ENCODE measurements around the gene CLASP1.

Gene CLASP1

DNA sequence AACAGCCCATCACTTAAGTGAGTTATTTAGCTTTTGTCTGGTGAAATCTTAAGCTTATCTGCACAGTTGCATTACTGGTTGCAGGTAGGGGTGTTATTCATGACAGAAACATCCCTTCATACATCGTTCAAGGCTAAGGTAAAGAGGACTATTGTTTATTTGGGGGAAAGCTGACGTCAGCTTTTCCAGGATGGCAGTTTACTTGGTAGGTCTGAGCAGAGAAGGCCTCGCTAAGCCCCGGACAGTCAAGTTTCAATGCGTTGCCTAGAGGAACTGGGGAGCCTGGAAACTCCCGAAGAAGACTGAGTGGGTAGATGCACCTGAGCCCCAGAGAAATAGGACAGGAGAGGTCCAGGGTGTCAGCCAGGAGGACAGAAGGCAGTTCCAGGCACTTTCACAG lies 116.4 kb downstream of the CLASP1 start:
- Mint-ChIP-seq H3K4me3 (no peak overlapping the region), H3K4me1 (peaks cover 68% of the 10 kb centered on the region), H3K36me3 (peaks cover 17% of the 10 kb centered on the region), H3K27me3 (no peaks in the 10 kb centered on the region), H3K27ac (no peak overlapping the region), H3K9me3 (no peaks in the 10 kb centered on the region)
- no peak for ATAC-seq

DNA sequence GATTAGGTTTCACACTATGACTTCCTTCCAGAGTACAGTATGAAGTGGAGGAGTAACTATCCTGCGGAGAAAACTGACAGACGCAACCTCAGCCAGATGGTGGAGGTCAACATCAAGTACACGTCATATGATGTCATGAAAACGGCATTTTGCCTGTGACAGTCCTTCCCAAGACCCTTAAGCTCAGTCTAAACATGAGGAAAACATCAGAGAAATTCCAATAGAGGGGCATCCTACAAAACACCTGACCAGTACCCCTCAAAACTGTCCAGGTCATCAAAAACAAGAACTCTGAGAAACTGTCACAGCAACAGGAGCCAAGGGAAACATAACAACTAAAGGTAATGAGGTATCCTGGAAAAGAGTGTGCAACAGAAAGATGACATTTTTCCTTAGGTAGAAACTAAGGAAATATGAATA lies 116.9 kb downstream of the CLASP1 start:
- Mint-ChIP-seq H3K9me3 (no peaks in the 10 kb centered on the region), H3K27ac (no peak overlapping the region), H3K27me3 (no peaks in the 10 kb centered on the region), H3K4me1 (peaks cover 63% of the 10 kb centered on the region), H3K36me3 (peaks cover 22% of the 10 kb centered on the region), H3K4me3 (no peak overlapping the region)
- ATAC-seq, result no peak

- peaks cover 58% of the 10 kb centered on the region for H3K4me1 Mint-ChIP-seq
- H3K9me3 Mint-ChIP-seq, result no peaks in the 10 kb centered on the region
- no peaks in the 10 kb centered on the region for H3K27me3 Mint-ChIP-seq
- peak overlapping the region; percentile 95 for H3K4me3 Mint-ChIP-seq
- H3K27ac Mint-ChIP-seq, result peak overlapping the region; percentile 98
- peak; percentile 86 for ATAC-seq
- peaks cover 33% of the 10 kb centered on the region for H3K36me3 Mint-ChIP-seq
Measured at GRCh38 chr2:121530212-121530705, 119.0 kb downstream of the CLASP1 start.

GRCh38 chr2:121529439-121530211 lies 119.6 kb downstream of the CLASP1 start:
- Mint-ChIP-seq H3K4me3 (peak overlapping the region; percentile 95), H3K36me3 (peaks cover 36% of the 10 kb centered on the region), H3K27me3 (no peaks in the 10 kb centered on the region), H3K9me3 (no peaks in the 10 kb centered on the region), H3K27ac (peak overlapping the region; percentile 98), H3K4me1 (peaks cover 61% of the 10 kb centered on the region)
- ATAC-seq, result peak; percentile 15

GRCh38 chr2:121527009-121527682 lies 122.1 kb downstream of the CLASP1 start:
- Mint-ChIP-seq H3K4me3 (no peak overlapping the region), H3K27me3 (no peaks in the 10 kb centered on the region), H3K36me3 (peaks cover 48% of the 10 kb centered on the region), H3K4me1 (peaks cover 44% of the 10 kb centered on the region), H3K9me3 (no peaks in the 10 kb centered on the region), H3K27ac (peak overlapping the region; percentile 37)
- ATAC-seq, result no peak

GRCh38 chr2:121524685-121525425 lies 124.4 kb downstream of the CLASP1 start:
- Mint-ChIP-seq H3K9me3 (no peaks in the 10 kb centered on the region), H3K27me3 (no peaks in the 10 kb centered on the region), H3K4me3 (no peak overlapping the region), H3K27ac (peak overlapping the region; percentile 27), H3K4me1 (peaks cover 34% of the 10 kb centered on the region), H3K36me3 (peaks cover 67% of the 10 kb centered on the region)
- ATAC-seq, result no peak

DNA sequence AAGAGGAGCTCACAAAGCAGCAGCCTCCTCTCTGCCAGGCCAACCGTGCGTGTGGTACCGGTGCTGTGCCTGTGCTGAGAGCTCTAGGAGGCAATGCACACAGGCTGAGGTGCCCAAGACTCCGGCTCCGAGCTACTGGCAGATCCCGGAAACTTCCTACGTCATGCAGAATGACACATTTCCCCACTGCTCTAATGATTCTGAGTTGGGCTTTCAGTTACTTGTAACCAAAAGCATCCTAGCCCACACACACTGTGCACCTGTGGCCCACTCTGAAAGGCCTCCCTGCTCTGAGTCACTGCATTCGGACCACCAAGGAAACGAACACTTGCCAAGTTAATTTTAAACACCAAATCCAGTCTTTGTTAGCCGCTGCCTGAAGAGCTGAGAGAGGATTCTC lies 127.9 kb downstream of the CLASP1 start:
- ATAC-seq, result no peak
- Mint-ChIP-seq H3K9me3 (no peaks in the 10 kb centered on the region), H3K4me1 (peaks cover 19% of the 10 kb centered on the region), H3K27me3 (no peaks in the 10 kb centered on the region), H3K27ac (no peak overlapping the region), H3K36me3 (peaks cover 68% of the 10 kb centered on the region), H3K4me3 (no peak overlapping the region)

DNA sequence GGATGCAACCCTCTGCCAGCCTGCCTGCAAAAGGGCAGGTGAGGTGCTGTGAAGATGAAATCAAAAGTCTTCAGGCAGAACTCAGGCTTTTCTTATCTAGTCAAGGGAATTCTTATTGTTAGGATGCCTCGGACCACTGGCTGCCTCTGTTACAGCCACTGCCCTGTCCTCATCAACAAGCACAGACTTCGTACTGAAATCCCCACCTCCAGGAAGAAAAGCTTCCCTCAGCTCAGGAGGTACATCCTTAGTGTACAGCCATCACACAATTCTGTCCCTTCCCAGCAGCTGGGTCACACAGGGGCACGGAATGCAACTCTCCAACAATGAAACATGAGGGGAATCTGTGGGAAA lies 128.6 kb downstream of the CLASP1 start:
- Mint-ChIP-seq H3K4me1 (peaks cover 12% of the 10 kb centered on the region), H3K9me3 (no peaks in the 10 kb centered on the region), H3K27ac (no peak overlapping the region), H3K27me3 (no peaks in the 10 kb centered on the region), H3K4me3 (no peak overlapping the region), H3K36me3 (peaks cover 68% of the 10 kb centered on the region)
- no peak for ATAC-seq

DNA sequence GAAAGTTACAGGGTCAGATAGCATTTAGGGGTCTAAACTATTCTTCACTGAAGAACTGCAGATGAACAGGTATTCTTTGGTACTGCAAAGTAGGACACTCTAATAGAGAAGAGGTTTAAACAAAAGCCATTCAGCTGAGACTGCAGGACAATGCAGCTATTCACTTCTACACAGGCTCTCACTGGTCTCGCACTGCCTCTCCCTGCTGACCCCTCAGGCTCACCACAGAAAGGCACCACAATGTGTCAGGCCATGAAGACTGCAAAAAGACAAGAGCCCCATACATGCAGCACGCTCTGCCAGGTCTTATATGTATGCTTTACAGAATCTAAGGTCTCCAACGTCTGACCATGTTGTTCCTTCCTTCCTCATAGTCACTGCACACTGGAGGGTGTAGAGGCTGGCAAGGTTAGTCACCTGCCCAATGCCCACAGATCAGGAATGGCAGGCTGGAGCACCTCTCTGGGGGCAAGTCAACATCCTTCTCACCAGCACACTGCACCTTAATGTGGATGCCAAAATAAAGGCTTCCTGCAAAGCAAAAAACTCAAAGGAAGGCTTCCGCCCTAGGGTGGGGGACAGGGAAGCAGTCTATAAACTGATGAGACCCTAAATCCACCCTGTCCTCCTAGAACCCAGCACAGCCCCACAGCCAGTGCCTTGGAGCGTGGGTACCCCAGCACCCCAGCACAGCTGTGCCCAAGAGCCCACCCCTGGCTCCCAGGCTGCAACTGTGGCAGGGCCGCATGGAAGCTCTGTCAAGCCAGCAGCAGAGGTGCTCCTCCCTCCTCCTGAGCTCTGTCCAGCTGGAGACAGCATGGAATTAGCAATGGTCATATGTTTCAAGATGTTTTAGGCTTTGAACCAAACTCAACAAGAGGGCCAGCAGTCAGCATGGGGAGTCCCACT lies 129.3 kb downstream of the CLASP1 start:
- Mint-ChIP-seq H3K9me3 (no peaks in the 10 kb centered on the region), H3K27me3 (no peaks in the 10 kb centered on the region), H3K4me1 (peaks cover 5% of the 10 kb centered on the region), H3K4me3 (no peak overlapping the region), H3K27ac (no peak overlapping the region), H3K36me3 (peaks cover 62% of the 10 kb centered on the region)
- no peak for ATAC-seq

DNA sequence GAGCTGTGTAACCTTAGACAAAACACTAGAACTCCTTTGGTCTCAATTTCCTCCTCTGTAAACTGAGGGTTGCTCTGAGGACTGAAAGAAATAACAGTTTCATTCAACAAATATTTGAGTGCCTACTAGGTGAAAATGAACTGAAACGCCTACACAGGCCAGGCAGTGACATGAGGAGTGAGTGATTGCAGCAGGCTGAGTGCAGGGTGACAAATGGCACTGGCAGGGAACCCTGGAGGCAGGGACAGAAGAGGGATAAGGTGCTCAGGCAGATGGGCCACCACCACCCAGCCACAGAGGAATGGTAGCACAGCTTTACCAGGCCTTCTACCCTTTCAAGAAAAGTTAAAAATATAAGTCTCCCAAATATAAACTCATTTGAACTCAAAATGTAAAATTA lies 130.1 kb downstream of the CLASP1 start:
- no peaks in the 10 kb centered on the region for H3K27me3 Mint-ChIP-seq
- H3K27ac Mint-ChIP-seq, result no peak overlapping the region
- peaks cover 62% of the 10 kb centered on the region for H3K36me3 Mint-ChIP-seq
- ATAC-seq, result no peak
- no peaks in the 10 kb centered on the region for H3K4me1 Mint-ChIP-seq
- H3K4me3 Mint-ChIP-seq, result no peak overlapping the region
- H3K9me3 Mint-ChIP-seq, result no peaks in the 10 kb centered on the region

DNA sequence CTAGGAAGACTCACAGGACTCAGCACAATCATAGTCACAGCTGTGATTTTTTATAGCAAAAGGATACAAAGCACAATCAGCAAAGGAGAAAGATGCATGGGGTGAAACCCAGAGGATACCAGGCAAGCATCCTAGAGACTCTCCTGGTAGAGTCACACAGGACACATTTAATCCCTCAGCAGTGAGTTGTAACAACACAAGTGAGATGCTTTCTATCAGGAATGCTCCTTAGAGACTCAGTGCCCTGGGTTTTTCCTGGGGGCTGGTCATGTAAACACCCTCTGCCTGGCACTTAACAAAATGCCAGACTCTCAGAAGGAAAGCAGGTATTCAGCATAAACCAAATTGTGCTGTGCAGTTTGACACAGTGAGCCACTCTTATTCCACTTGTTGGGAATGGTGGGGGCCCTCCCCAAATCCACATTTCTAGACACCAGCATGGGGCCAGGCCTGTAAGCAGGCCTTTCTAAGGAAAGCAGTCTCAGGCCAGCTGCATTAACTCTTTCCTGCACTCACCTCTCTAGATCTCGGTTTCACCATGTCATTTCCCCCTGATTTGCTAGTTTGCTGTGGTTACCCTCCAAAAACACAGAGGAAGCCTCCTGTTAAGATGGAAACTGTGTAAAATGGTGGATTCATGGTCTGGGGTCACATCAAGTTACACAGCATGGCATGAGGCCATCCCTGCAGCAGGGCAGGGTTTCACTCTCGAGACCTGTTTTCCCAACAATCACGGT lies 135.5 kb downstream of the CLASP1 start:
- ATAC-seq, result no peak
- Mint-ChIP-seq H3K36me3 (peaks cover 58% of the 10 kb centered on the region), H3K27me3 (no peaks in the 10 kb centered on the region), H3K9me3 (no peaks in the 10 kb centered on the region), H3K4me1 (peaks cover 6% of the 10 kb centered on the region), H3K4me3 (no peak overlapping the region), H3K27ac (no peak overlapping the region)

- Mint-ChIP-seq H3K4me3 (no peak overlapping the region), H3K36me3 (peaks cover 64% of the 10 kb centered on the region), H3K9me3 (no peaks in the 10 kb centered on the region), H3K4me1 (peaks cover 22% of the 10 kb centered on the region), H3K27me3 (no peaks in the 10 kb centered on the region), H3K27ac (no peak overlapping the region)
- no peak for ATAC-seq
Measured at GRCh38 chr2:121510857-121511256, 138.4 kb downstream of the CLASP1 start.

GRCh38 chr2:121506621-121507020 lies 142.6 kb downstream of the CLASP1 start:
- Mint-ChIP-seq H3K36me3 (peaks cover 83% of the 10 kb centered on the region), H3K4me3 (no peak overlapping the region), H3K9me3 (no peaks in the 10 kb centered on the region), H3K4me1 (peaks cover 24% of the 10 kb centered on the region), H3K27ac (no peak overlapping the region), H3K27me3 (no peaks in the 10 kb centered on the region)
- no peak for ATAC-seq

DNA sequence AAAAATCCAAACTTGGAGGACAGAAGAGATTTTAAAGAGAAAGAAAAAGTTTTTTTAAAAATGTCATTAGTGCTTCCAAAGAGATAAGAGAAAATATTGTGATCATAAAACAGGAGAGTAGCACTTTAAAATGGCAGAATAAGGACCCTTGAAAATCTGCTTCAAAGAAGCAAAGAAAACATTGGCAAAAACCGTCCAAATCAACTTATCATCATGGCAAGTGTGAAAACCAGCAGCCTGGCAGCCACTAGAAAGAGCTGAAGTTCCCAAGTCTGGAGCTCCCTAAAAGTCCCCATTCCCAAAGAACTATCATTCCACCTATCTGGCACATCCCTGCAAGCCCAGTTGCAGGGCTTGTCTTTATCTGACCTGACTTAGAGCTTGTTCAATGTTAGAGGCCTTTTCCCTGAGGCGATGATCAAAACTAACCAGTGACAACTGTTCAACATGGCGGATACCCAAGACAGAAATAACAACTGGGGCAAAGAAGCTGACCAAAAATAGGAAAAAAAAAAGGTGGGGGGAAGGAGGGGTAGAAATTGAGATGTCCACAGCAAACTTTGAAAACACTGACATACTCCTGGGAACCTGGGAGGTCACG lies 143.2 kb downstream of the CLASP1 start:
- Mint-ChIP-seq H3K27ac (no peak overlapping the region), H3K36me3 (peaks cover 83% of the 10 kb centered on the region)

More for the DNA sequence above, 143.2 kb downstream of the CLASP1 start:
- ATAC-seq, result no peak
- peaks cover 22% of the 10 kb centered on the region for H3K4me1 Mint-ChIP-seq
- H3K4me3 Mint-ChIP-seq, result no peak overlapping the region
- no peaks in the 10 kb centered on the region for H3K9me3 Mint-ChIP-seq
- no peaks in the 10 kb centered on the region for H3K27me3 Mint-ChIP-seq

All from stimulated activated memory B cell treated with anti-CD40 and anti-IgM and Interleukin-4, amounts not matched to agents 10 μg/mL and 1 μg/mL and 100 μg/mL, for 72 hours (primary cell).